Epithelial cell of proximal tubule (primary cell): Measurements from ENCODE around the gene NUMB. TPM values are rescaled to one million over a fixed set of nuclear protein-coding genes. Genes with fewer than 3 reads are reported as not detected.

ENCODE experiments used
- DNase-seq: peaks from one replicate; pipeline ENCODE4 v3.0.0-alpha.2; 2011; ENCODE audit warnings: low read depth
- H3K4me3 ChIP-seq: 2 replicates; pipeline ENCODE4 v1.5.1; 2011; ENCODE audit warnings: low read depth, mild to moderate bottlenecking, low read length
- total RNA-seq: library from RNA; depleted of rRNA; stranded (reverse); fragments of >200 nt; gene quantifications from 2 replicates; pipeline ENCODE4 v1.2.3, GENCODE V29; 2015
- TF ChIP-seq, protein P1 (sequence below): conservative IDR thresholded peaks from 2 replicates; pipeline ENCODE4 v1.5.1; 2012; ENCODE audit warnings: low read depth, mild to moderate bottlenecking, low read length

NUMB gene
- total RNA-seq, 1 donor from 2014 or later: 23.1 TPM

DNA sequence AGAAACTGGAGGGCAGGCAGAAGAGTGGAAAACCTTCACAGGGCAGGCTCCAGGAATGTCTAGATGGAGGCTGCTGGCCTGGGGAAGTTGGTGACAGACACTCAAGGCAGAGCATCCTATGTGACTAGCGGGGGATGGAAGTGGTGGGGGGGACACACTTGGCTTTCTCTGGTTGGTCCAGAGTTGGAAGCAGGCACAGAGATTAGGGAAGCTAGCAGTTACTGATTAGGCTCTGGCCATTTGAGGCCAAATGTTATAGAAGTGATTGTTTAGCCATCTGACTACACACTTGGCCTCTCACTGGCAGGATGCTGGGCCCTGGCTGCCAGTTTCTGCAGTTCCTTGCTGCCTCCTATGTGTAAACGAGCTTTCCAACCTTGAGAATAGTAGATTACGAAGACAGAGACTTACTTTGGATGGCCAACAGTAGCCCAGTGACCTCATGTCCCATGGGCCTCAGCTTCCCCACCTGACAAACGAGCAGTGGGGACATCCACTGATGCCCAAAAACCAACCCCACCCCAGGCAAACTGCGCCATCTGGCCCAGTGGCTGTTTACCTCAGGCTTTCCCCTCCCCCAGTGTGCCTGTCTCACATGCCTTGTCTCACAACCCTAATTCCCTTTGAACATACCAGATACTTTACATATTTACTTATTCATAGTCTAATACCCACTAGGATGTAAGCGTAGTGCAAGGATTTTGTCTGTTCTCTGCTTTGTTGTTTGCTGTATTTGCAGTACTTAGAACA, 118.3 kb downstream of the NUMB start:
- no peak overlapping the region for H3K4me3 ChIP-seq
- TF ChIP-seq, protein P1, sequence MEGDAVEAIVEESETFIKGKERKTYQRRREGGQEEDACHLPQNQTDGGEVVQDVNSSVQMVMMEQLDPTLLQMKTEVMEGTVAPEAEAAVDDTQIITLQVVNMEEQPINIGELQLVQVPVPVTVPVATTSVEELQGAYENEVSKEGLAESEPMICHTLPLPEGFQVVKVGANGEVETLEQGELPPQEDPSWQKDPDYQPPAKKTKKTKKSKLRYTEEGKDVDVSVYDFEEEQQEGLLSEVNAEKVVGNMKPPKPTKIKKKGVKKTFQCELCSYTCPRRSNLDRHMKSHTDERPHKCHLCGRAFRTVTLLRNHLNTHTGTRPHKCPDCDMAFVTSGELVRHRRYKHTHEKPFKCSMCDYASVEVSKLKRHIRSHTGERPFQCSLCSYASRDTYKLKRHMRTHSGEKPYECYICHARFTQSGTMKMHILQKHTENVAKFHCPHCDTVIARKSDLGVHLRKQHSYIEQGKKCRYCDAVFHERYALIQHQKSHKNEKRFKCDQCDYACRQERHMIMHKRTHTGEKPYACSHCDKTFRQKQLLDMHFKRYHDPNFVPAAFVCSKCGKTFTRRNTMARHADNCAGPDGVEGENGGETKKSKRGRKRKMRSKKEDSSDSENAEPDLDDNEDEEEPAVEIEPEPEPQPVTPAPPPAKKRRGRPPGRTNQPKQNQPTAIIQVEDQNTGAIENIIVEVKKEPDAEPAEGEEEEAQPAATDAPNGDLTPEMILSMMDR: no peak
- no peak for DNase-seq

DNA sequence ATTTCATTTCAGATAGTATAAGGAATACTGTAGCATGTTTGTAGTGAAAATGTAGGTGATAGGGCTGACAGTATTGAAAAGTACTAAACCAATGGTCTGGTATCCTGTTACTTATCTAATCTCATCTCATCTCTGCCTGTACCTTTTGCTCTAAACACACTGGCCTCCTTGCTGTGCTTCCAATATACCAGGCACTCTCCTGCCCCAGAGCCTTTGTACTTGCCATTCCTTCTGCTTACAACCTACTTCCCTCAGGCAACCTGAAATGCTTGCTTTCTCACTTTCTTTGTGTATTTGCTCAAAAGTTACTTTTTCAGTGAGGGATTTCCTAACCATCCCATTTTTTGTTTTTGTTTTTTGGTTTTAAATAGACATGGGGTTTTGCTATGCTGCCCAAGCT, 119.1 kb downstream of the NUMB start:
- no peak for DNase-seq
- TF ChIP-seq, protein P1: no peak
- no peak overlapping the region for H3K4me3 ChIP-seq

DNA sequence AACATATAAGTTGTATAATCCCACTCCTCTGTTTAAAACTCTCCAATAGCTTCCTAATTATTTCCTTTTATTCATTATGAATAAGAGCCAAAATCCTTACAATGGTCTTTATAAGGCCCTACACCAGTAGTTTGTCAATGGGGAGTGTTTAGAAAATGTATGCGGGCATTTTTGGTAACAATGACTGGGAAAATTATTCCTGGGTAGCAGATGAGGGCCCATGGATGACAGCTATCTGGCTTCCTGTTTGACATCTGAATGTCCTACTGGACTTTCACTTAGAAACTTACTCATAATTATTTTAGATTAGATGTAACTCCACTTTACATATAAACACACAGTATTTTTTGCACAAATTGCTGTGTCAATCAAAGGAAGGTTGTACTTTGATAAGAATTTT, 119.8 kb downstream of the NUMB start:
- TF ChIP-seq, protein P1: no peak
- no peak for DNase-seq
- no peak overlapping the region for H3K4me3 ChIP-seq

DNA sequence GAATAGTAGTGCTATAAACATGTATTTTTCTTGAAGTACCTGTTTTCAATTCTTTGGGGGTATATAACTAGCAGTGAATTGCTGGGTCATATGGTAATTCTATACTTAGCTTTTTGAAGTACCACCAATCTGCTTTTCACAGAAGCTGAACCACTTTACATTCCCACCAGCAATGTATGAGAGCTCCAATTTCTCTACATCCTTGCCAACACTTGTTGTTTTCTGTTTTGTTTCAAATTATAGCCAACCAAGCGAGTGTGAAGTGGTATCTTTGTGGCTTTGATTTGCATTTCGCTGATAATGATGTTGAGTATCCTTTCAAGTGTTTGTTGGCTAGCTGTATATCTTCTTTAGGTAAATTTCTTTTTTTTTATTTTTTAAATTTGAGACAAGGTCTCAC, 125.3 kb downstream of the NUMB start:
- H3K4me3 ChIP-seq: no peak overlapping the region
- DNase-seq: no peak
- TF ChIP-seq, protein P1: no peak

DNA sequence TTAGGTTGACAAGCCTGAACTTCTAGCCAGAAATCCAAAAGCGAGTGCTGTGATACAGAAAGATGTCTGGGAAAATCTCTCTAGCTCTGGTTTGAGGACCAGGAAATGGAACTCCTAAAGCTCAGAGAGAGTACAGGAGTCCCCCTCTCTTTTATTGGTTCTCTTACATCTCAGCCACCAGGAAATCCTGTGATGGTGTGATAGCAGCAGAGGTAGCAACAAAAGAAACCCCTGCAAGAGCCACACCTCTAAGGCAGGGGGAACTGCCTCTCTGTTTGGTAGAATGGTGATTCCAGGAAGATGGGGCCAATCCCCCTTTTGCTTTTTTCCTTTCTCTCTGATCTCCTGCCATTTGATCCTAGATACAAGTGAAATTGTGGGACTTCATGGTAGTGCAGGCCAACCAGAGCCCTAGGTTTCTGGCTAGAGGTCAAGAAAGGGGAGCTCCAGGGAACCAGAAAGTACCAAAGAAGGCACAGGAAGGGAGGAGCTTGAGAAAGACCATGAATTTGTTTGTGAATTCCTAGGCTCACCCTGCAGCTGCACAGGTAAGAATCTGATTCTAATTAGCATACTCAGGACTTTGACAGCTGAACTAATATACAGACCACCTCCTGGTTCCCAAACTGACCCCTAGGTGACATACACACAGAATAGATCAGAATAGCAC, 132.6 kb downstream of the NUMB start:
- no peak overlapping the region for H3K4me3 ChIP-seq
- TF ChIP-seq, protein P1: no peak
- DNase-seq: no peak

DNA sequence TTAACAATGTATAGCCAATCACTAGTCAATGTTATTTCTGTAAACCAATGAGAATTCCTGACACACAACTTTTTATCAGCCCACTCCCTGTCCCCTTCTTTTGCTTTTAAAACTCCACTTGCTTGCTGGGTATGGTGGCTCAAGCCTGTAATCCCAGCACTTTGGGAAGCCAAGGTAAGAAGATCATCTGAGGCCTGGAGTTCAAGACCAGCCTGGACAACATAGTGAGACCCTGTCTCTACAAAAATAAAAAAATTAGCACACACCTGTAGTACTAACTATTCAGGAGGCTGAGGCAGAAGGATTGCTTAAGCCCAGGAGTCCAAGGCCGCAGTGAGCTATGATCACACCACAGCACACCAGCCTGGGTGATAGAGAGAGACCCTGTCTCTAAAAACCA, 133.3 kb downstream of the NUMB start:
- TF ChIP-seq, protein P1: no peak
- DNase-seq: no peak
- H3K4me3 ChIP-seq: no peak overlapping the region
